OCI-LY7 (cell line): Measurements from ENCODE around the gene GALNT2. TPM values are rescaled to one million over a fixed set of nuclear protein-coding genes. Genes with fewer than 3 reads are reported as not detected.

ENCODE experiments used
- BruUV-seq: library from RNA; stranded (reverse); fragments of 400-500 nt; replicated peaks from 2 replicates; lab custom pipeline; 2021; lab: Mats Ljungman, UMichigan
- CTCF ChIA-PET: fragments of 300-600 bp; sonication (Branson Sonifier 250); formaldehyde crosslinking; loops from one replicate; lab custom pipeline; 2022; ENCODE audit warnings: antibody characterized with exemption; ENCODE audit not compliant: unreplicated experiment; lab: Charles Lee
- POLR2A ChIA-PET: fragments of 300-600 bp; sonication (Branson Sonifier 250); formaldehyde crosslinking; loops from one replicate; lab custom pipeline; 2022; ENCODE audit warnings: antibody characterized with exemption; lab: Charles Lee
- DNase-seq: peaks from one replicate; pipeline ENCODE4 v3.0.0-alpha.2; 2015; ENCODE audit warnings: low spot score
- H2AFZ ChIP-seq: fragments of 200-600 bp; sonication (generic), shearing (Covaris generic); 2 replicates; pipeline ENCODE4 v1.6.1; 2014; ENCODE audit warnings: mild to moderate bottlenecking, antibody characterized with exemption, low read length, moderate library complexity
- H3K27ac ChIP-seq: fragments of 200-600 bp; sonication (generic); 2 replicates; pipeline ENCODE4 v1.5.1; 2014; ENCODE audit warnings: mixed run types, low read depth, mild to moderate bottlenecking, moderate library complexity, low read length, inconsistent platforms; ENCODE audit not compliant: poor library complexity, severe bottlenecking
- H3K36me3 ChIP-seq: fragments of 200-600 bp; sonication (generic); 2 replicates; pipeline ENCODE4 v1.6.1; 2014; ENCODE audit warnings: mild to moderate bottlenecking, antibody characterized with exemption, low read length, moderate library complexity, mixed read lengths; ENCODE audit not compliant: insufficient read depth
- H3K4me1 ChIP-seq: fragments of 200-600 bp; sonication (generic); 2 replicates; pipeline ENCODE4 v1.5.1; 2014; ENCODE audit warnings: mild to moderate bottlenecking, low read length; ENCODE audit not compliant: insufficient read depth, poor library complexity, severe bottlenecking
- H3K4me2 ChIP-seq: fragments of 200-600 bp; sonication (generic); 2 replicates; pipeline ENCODE4 v1.6.1; 2014; ENCODE audit warnings: mild to moderate bottlenecking, low read length
- H3K4me3 ChIP-seq: fragments of 200-600 bp; sonication (generic); 2 replicates; pipeline ENCODE4 v1.5.1; 2014; ENCODE audit warnings: mild to moderate bottlenecking, low read depth, low read length; ENCODE audit not compliant: poor library complexity, severe bottlenecking
- H3K79me2 ChIP-seq: fragments of 200-600 bp; sonication (generic); 2 replicates; pipeline ENCODE4 v1.6.1; 2016; ENCODE audit warnings: low read depth, mild to moderate bottlenecking, low read length, moderate library complexity, mixed read lengths; ENCODE audit not compliant: insufficient read depth
- H3K9me2 ChIP-seq: fragments of 200-600 bp; sonication (generic); 2 replicates; pipeline ENCODE4 v1.6.1; 2016; ENCODE audit warnings: mild to moderate bottlenecking, low read length, mixed read lengths; ENCODE audit not compliant: insufficient read depth
- H3K9me3 ChIP-seq: fragments of 200-600 bp; sonication (generic); 2 replicates; pipeline ENCODE4 v1.6.1; 2014; ENCODE audit warnings: mild to moderate bottlenecking, mixed run types, low read length, mixed read lengths
- H4K20me1 ChIP-seq: fragments of 200-600 bp; sonication (generic); 2 replicates; pipeline ENCODE4 v1.6.1; 2014; ENCODE audit warnings: mild to moderate bottlenecking, antibody characterized with exemption, low read length, moderate library complexity, mixed read lengths; ENCODE audit not compliant: insufficient read depth
- CTCF ChIP-seq: fragments of 200-600 bp; sonication (generic); conservative IDR thresholded peaks from 2 replicates; pipeline ENCODE4 v1.5.1; 2014; ENCODE audit warnings: mild to moderate bottlenecking, antibody characterized with exemption, low read length, moderate library complexity, mixed read lengths
- EZH2phosphoT487 ChIP-seq: fragments of 200-600 bp; sonication (generic); IDR thresholded peaks from 2 replicates; pipeline ENCODE4 v1.6.1; 2018; ENCODE audit warnings: low read depth, borderline replicate concordance, mild to moderate bottlenecking, mixed run types, antibody characterized with exemption, low read length, moderate library complexity, mixed read lengths
- intact Hi-C: fragments of 100-400 bp; cut with micrococcal nuclease; formaldehyde crosslinking; loops from one replicate; pipeline ENCODE4 v1.10.0; 2022; ENCODE audit not compliant: unreplicated experiment
- total RNA-seq, 2 experiments: library from RNA; depleted of rRNA in 1 of 2; stranded (reverse); fragments of >200 nt in 1 of 2; shearing (Covaris generic) in 1 of 2; gene quantifications; 2 replicates each; pipeline ENCODE4 v1.2.3, GENCODE V29; 2014 to 2022

Gene GALNT2
- total RNA-seq, 2 experiments from 2014 or later, result 29.9 to 67.3 TPM

- no peaks in the 10 kb centered on the region for H3K9me2 ChIP-seq
- H2AFZ ChIP-seq, result no peak overlapping the region
- no peaks in the 10 kb centered on the region for H3K9me3 ChIP-seq
- CTCF ChIA-PET, result no interaction called here
- no TSS peak for BruUV-seq
- TF ChIP-seq EZH2phosphoT487 (no peak), CTCF (no peak)
- no peaks in the 10 kb centered on the region for H3K36me3 ChIP-seq
- H4K20me1 ChIP-seq, result no peaks in the 10 kb centered on the region
- H3K4me3 ChIP-seq, result no peak overlapping the region
- POLR2A ChIA-PET, result no interaction called here
- no peaks in the 10 kb centered on the region for H3K4me1 ChIP-seq
- no peak overlapping the region for H3K27ac ChIP-seq
- H3K4me2 ChIP-seq, result no peak overlapping the region
- H3K79me2 ChIP-seq, result no peaks in the 10 kb centered on the region
- no peak for DNase-seq
- intact Hi-C loops, result no loop called here
Observed at GRCh38 chr1:230230948-230231773, 164.1 kb downstream of the GALNT2 start.

- H3K4me1 ChIP-seq, result no peaks in the 10 kb centered on the region
- BruUV-seq, result no TSS peak
- H3K79me2 ChIP-seq, result no peaks in the 10 kb centered on the region
- DNase-seq, result no peak
- H2AFZ ChIP-seq, result no peak overlapping the region
- ChIA-PET POLR2A (interaction anchor here (0.6 to 0.7 kb wide), 2 partner anchors 11 to 33 kb away, joined by 3 to 4 read pairs; no protein-coding TSS in a partner anchor), CTCF (no interaction called here)
- TF ChIP-seq EZH2phosphoT487 (no peak), CTCF (no peak)
- H3K27ac ChIP-seq, result no peak overlapping the region
- intact Hi-C loops, result no loop called here
- no peaks in the 10 kb centered on the region for H3K9me2 ChIP-seq
- H3K9me3 ChIP-seq, result no peaks in the 10 kb centered on the region
- no peak overlapping the region for H3K4me2 ChIP-seq
- H4K20me1 ChIP-seq, result no peaks in the 10 kb centered on the region
- no peak overlapping the region for H3K4me3 ChIP-seq
- no peaks in the 10 kb centered on the region for H3K36me3 ChIP-seq
Observed at GRCh38 chr1:230231774-230232145, 164.7 kb downstream of the GALNT2 start.

- ChIA-PET POLR2A (interaction anchor here (0.6 to 0.7 kb wide), 3 partner anchors 11 to 314 kb away, joined by 3 to 4 read pairs (median 3); no protein-coding TSS in a partner anchor), CTCF (no interaction called here)
- no peaks in the 10 kb centered on the region for H3K9me3 ChIP-seq
- intact Hi-C loops, result no loop called here
- no peaks in the 10 kb centered on the region for H3K4me1 ChIP-seq
- no peaks in the 10 kb centered on the region for H3K79me2 ChIP-seq
- no peaks in the 10 kb centered on the region for H3K9me2 ChIP-seq
- no peak for DNase-seq
- no TSS peak for BruUV-seq
- no peak for TF ChIP-seq CTCF
- no peak for TF ChIP-seq EZH2phosphoT487
- H3K36me3 ChIP-seq, result peaks cover 4% of the 10 kb centered on the region; the same call in 1 of the 2 replicates
- no peak overlapping the region for H3K27ac ChIP-seq
- H4K20me1 ChIP-seq, result no peaks in the 10 kb centered on the region
- H2AFZ ChIP-seq, result no peak overlapping the region
- no peak overlapping the region for H3K4me2 ChIP-seq
- no peak overlapping the region for H3K4me3 ChIP-seq
Observed at GRCh38 chr1:230232371-230232771, 165.3 kb downstream of the GALNT2 start.
